Nephron (organoid): ENCODE measurements around the gene POC1B.

ENCODE experiments used
- H3K27ac Mint-ChIP-seq, 3 experiments: 2 replicates each; pipeline ENCODE4 v1.8.0; 2020; ENCODE audit warnings: mixed read lengths in 3 of 3, mild to moderate bottlenecking in 2 of 3, moderate library complexity in 1 of 3
- H3K27me3 Mint-ChIP-seq: 2 replicates; pipeline ENCODE4 v1.8.0; 2021; ENCODE audit warnings: low read depth, mild to moderate bottlenecking, moderate library complexity, mixed read lengths
- H3K36me3 Mint-ChIP-seq: 2 replicates; pipeline ENCODE4 v1.8.0; 2020; ENCODE audit warnings: low read depth, mixed read lengths
- H3K4me1 Mint-ChIP-seq: 2 replicates; pipeline ENCODE4 v1.8.0; 2020; ENCODE audit warnings: mixed read lengths
- H3K4me3 Mint-ChIP-seq, 3 experiments: 2 replicates each; pipeline ENCODE4 v1.8.0; 2020; ENCODE audit warnings: mild to moderate bottlenecking in 3 of 3, mixed read lengths in 3 of 3, moderate library complexity in 2 of 3
- H3K9me3 Mint-ChIP-seq: 2 replicates; pipeline ENCODE4 v1.8.0; 2020; ENCODE audit warnings: mixed read lengths
- CTCF ChIP-seq, 3 experiments: fragments of 200-600 bp; sonication (generic); IDR thresholded peaks; one replicate each; pipeline ENCODE4 v1.5.0; 2021; ENCODE audit warnings: antibody characterized with exemption in 3 of 3; ENCODE audit not compliant: unreplicated experiment in 3 of 3

Gene POC1B

GRCh38 chr12:89474615-89475014, 51.2 kb downstream of the POC1B start:
- no peaks in the 10 kb centered on the region for H3K4me1 Mint-ChIP-seq
- H3K36me3 Mint-ChIP-seq, result no peaks in the 10 kb centered on the region
- H3K4me3 Mint-ChIP-seq, result no peak overlapping the region
- TF ChIP-seq CTCF (IDR thresholded peaks at IDR 0.05; ENCODE audit: unreplicated experiment in 3 of 3), result no peak
- H3K27me3 Mint-ChIP-seq, result no peaks in the 10 kb centered on the region
- H3K9me3 Mint-ChIP-seq, result no peaks in the 10 kb centered on the region
- no peak overlapping the region for H3K27ac Mint-ChIP-seq

GRCh38 chr12:89472508-89472907, 53.3 kb downstream of the POC1B start:
- no peaks in the 10 kb centered on the region for H3K9me3 Mint-ChIP-seq
- TF ChIP-seq CTCF (IDR thresholded peaks at IDR 0.05; ENCODE audit: unreplicated experiment in 3 of 3), result no peak
- H3K27ac Mint-ChIP-seq, result no peak overlapping the region
- peaks cover 4% of the 10 kb centered on the region for H3K4me1 Mint-ChIP-seq
- H3K36me3 Mint-ChIP-seq, result no peaks in the 10 kb centered on the region
- no peaks in the 10 kb centered on the region for H3K27me3 Mint-ChIP-seq
- H3K4me3 Mint-ChIP-seq, result no peak overlapping the region

DNA sequence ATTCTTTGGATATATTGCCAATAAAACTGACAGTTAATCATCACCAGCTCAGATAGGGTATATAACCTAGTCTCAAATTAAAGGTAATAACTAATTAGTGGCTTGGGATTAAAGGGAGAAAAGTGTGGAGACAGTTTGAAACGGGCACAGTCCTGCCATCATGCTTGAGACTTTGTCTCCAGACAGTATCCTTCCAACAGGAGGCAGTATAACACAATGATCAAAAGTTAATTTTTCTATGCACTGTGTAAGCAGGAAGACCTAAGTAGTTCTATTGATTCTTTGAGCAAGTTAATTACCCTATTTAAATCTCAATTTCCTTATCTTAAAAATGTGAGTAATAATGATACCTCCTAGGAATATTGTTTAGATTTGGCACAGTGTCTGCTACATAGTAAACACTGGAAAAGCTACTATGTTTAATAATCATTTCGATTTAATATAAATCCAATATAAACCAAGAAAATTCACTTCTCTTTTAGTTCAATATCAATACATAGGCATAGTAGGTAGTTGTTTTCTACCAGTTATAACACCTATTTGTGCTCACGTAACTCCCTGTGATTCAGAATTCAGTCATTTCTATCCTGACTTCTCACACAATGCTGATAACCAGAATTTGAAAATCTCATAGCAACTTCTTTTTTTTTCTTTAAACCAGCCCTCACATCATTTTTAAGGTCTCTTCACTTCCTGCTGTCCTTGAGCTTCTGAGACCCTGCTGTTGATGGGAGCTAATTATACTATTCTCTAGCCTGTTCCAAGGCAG, 54.9 kb downstream of the POC1B start:
- no peaks in the 10 kb centered on the region for H3K27me3 Mint-ChIP-seq
- H3K4me1 Mint-ChIP-seq, result peaks cover 4% of the 10 kb centered on the region
- H3K4me3 Mint-ChIP-seq, result no peak overlapping the region
- no peaks in the 10 kb centered on the region for H3K36me3 Mint-ChIP-seq
- H3K27ac Mint-ChIP-seq, result no peak overlapping the region
- peak; percentile 40 to 64 (median 50) for TF ChIP-seq CTCF (IDR thresholded peaks at IDR 0.05; ENCODE audit: unreplicated experiment in 3 of 3)
- H3K9me3 Mint-ChIP-seq, result no peaks in the 10 kb centered on the region

DNA sequence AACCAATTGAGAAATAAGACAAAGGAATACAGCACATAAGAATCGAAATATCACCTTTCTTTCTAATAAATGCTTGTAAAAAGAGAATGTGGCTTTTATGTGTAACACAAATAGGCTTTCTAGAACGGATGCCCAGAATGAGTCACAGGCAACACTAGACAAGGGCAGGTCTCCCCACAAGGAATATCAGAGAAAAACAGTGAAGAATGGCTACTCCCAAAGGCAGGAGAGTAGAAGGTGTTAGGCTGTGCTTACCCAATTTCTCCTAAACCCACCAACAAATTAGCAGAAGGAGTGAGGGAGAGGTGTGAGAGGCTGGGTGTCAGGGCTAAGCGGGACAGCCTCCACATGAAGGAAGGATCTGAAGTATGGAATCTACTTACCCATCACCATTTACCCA, 56.5 kb downstream of the POC1B start:
- no peaks in the 10 kb centered on the region for H3K9me3 Mint-ChIP-seq
- H3K4me1 Mint-ChIP-seq, result peaks cover 4% of the 10 kb centered on the region
- no peak overlapping the region for H3K4me3 Mint-ChIP-seq
- no peak overlapping the region for H3K27ac Mint-ChIP-seq
- no peaks in the 10 kb centered on the region for H3K27me3 Mint-ChIP-seq
- no peaks in the 10 kb centered on the region for H3K36me3 Mint-ChIP-seq
- TF ChIP-seq CTCF (IDR thresholded peaks at IDR 0.05; ENCODE audit: unreplicated experiment in 3 of 3), result no peak

DNA sequence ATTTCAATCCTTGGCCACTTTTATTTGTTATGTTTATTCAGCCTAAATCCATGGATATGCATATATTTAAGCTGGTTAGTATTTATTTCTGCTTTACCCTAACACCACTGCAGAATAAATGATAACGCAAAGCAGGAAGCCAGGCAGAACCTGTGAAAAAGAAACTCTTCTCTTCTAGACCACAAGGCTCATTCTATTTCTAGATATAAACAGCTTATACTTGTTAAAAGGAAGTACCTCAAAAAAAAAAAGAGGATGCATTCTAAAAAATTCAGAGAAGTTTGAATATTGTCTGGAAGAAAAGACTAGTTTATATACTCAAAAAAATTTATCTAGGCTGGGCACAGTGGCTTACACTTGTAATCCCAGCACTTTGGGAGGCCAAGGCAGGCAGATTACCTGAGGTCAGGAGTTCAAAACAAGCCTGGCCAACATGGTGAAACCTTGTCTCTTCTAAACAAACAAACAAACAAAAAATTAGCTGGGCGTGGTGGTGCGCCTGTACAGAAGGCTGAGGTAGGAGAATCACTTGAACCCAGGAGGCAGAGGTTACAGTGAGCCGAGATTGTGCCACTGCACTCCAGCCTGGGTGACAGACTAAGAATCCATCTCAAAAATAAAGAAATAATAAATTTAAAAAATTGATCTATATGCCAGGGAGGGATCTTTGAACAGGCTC, 57.1 kb downstream of the POC1B start:
- no peak for TF ChIP-seq CTCF (IDR thresholded peaks at IDR 0.05; ENCODE audit: unreplicated experiment in 3 of 3)
- no peak overlapping the region for H3K4me3 Mint-ChIP-seq
- H3K9me3 Mint-ChIP-seq, result no peaks in the 10 kb centered on the region
- H3K27ac Mint-ChIP-seq, result no peak overlapping the region
- no peaks in the 10 kb centered on the region for H3K27me3 Mint-ChIP-seq
- H3K4me1 Mint-ChIP-seq, result peaks cover 4% of the 10 kb centered on the region
- H3K36me3 Mint-ChIP-seq, result no peaks in the 10 kb centered on the region

- peaks cover 4% of the 10 kb centered on the region for H3K4me1 Mint-ChIP-seq
- no peaks in the 10 kb centered on the region for H3K36me3 Mint-ChIP-seq
- no peak overlapping the region for H3K27ac Mint-ChIP-seq
- no peaks in the 10 kb centered on the region for H3K9me3 Mint-ChIP-seq
- H3K27me3 Mint-ChIP-seq, result no peaks in the 10 kb centered on the region
- no peak overlapping the region for H3K4me3 Mint-ChIP-seq
- no peak for TF ChIP-seq CTCF (IDR thresholded peaks at IDR 0.05; ENCODE audit: unreplicated experiment in 3 of 3)
Measured at GRCh38 chr12:89468017-89468416, 57.8 kb downstream of the POC1B start.
